Gastrocnemius medialis (tissue), 4 donors: ENCODE results near the gene SLC38A6. TPM values are rescaled to one million over a fixed set of nuclear protein-coding genes. Genes with fewer than 3 reads are reported as not detected.
A peak's percentile ranks its signal among the peaks of the same experiment; 100 is the strongest.

ENCODE experiments used
- ATAC-seq, 2 donors: fragments of 150-250 bp; one replicate each; pipeline ENCODE4 v1.9.1; 2016
- DNase-seq, 2 donors: peaks; one replicate each; pipeline ENCODE4 v3.0.0-alpha.2; 2019
- H3K27ac ChIP-seq, 4 donors: fragments of 200-600 bp; sonication (generic); 1 replicate in 1 of 4; 2 replicates in 3 of 4; pipeline ENCODE4 v1.5.1; 2016 to 2018; ENCODE audit warnings: mild to moderate bottlenecking in 2 of 4, moderate library complexity in 1 of 4
- H3K27me3 ChIP-seq, 3 donors: fragments of 200-600 bp; sonication (generic) in 2 of 3; 1 replicate in 1 of 3; 2 replicates in 2 of 3; pipeline versions ENCODE4 v1.5.1 to v1.6.0; 2016 to 2019; ENCODE audit warnings: mild to moderate bottlenecking in 1 of 3, moderate library complexity in 1 of 3
- H3K36me3 ChIP-seq, 2 donors: fragments of 200-600 bp; sonication (generic) in 1 of 2; one replicate each; pipeline ENCODE4 v1.5.1; 2017 to 2018
- H3K4me1 ChIP-seq, 2 donors: fragments of 200-600 bp; sonication (generic) in 1 of 2; one replicate each; pipeline ENCODE4 v1.5.1; 2016 to 2017; ENCODE audit warnings: mild to moderate bottlenecking in 2 of 2
- H3K4me3 ChIP-seq, 4 donors: fragments of 200-600 bp; sonication (generic) in 3 of 4; 1 replicate in 1 of 4; 2 replicates in 3 of 4; pipeline ENCODE4 v1.5.1; 2016 to 2019; ENCODE audit warnings: mild to moderate bottlenecking in 2 of 4
- H3K9me3 ChIP-seq, 3 donors: fragments of 200-600 bp; sonication (generic) in 2 of 3; 1 replicate in 1 of 3; 2 replicates in 2 of 3; pipeline ENCODE4 v1.5.1; 2016 to 2019
- POLR2A ChIP-seq, 2 donors: fragments of 450-650 bp; IDR thresholded peaks; one replicate each; pipeline ENCODE4 v1.6.1; 2017; ENCODE audit warnings: antibody characterized with exemption in 2 of 2, mild to moderate bottlenecking in 2 of 2, moderate library complexity in 2 of 2
- in situ Hi-C, 4 donors: fragments of 200-750 bp; cut with MboI; loops; one replicate each; pipeline versions ENCODE4 v1.15.0 to v1.8.0; 2017; ENCODE audit warnings: low sequenced_read_pairs in 4 of 4
- intact Hi-C: fragments of 100-400 bp; cut with DNase I; formaldehyde crosslinking; loops from one replicate; pipeline ENCODE4 v1.15.1; 2023; ENCODE audit warnings: low total_unique reads
- total RNA-seq, 4 donors: library from RNA; depleted of rRNA; stranded (reverse); fragments of >200 nt; gene quantifications; one replicate each; pipeline versions ENCODE4 v1.1.0 to v1.2.3, GENCODE V29; 2016
- TF ChIP-seq, protein P1 (sequence below), 5 experiments: fragments of 450-650 bp in 3 of 5; fragments of 200-600 bp in 2 of 5; sonication (generic) in 2 of 5; IDR thresholded peaks in 4 of 5; conservative IDR thresholded peaks in 1 of 5; 1 replicate in 4 of 5; 2 replicates in 1 of 5; pipeline ENCODE4 v1.5.1; 2016 to 2019; ENCODE audit warnings: antibody characterized with exemption in 5 of 5, mild to moderate bottlenecking in 3 of 5, moderate library complexity in 3 of 5

SLC38A6 gene
- total RNA-seq, 4 donors from 2014 or later: 4.0 to 22.6 (median 7.0) TPM

DNA sequence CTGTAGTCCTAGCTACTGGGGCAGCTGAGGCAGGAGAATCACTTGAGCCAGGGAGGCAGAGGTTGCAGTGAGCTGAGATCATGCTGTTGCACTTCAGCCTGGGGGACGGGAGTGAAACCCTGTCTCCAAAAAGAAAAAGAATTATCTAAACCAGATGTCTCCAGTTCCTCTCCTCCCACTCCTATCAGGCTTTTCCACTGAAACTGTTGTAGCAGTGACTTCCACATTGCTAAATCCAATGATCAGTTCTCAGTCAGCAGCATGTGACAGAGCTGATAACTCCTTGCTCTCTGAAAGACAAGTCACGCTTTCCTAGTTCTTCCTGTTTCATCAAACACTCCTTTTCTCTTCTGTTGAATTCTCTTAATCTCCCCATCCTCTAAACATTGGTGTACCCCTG lies 8.6 kb downstream of the SLC38A6 start:
- Histone ChIP-seq H3K27me3 (no peaks in the 10 kb centered on the region), H3K36me3 (peaks cover 0 to 71% of the 10 kb centered on the region in 2 donors), H3K4me1 (peaks cover 4 to 7% of the 10 kb centered on the region in 2 donors), H3K27ac (no peak overlapping the region), H3K9me3 (no peaks in the 10 kb centered on the region), H3K4me3 (no peak overlapping the region)
- ATAC-seq: no peak
- DNase-seq: no peak
- TF ChIP-seq POLR2A (IDR thresholded peaks at IDR 0.05): no peak
- TF ChIP-seq, protein P1, sequence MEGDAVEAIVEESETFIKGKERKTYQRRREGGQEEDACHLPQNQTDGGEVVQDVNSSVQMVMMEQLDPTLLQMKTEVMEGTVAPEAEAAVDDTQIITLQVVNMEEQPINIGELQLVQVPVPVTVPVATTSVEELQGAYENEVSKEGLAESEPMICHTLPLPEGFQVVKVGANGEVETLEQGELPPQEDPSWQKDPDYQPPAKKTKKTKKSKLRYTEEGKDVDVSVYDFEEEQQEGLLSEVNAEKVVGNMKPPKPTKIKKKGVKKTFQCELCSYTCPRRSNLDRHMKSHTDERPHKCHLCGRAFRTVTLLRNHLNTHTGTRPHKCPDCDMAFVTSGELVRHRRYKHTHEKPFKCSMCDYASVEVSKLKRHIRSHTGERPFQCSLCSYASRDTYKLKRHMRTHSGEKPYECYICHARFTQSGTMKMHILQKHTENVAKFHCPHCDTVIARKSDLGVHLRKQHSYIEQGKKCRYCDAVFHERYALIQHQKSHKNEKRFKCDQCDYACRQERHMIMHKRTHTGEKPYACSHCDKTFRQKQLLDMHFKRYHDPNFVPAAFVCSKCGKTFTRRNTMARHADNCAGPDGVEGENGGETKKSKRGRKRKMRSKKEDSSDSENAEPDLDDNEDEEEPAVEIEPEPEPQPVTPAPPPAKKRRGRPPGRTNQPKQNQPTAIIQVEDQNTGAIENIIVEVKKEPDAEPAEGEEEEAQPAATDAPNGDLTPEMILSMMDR (IDR thresholded peaks at IDR 0.05 in 4 of 5, conservative IDR thresholded peaks at IDR 0.05 in 1 of 5): no peak
- intact Hi-C loops (no loop called here), in situ Hi-C loops (loop anchor here in 1 of 4 donors (10.0 to 25.0 kb wide), 2 partner anchors 275 to 352 kb away; partner anchors contain the start of gene SIX1)

DNA sequence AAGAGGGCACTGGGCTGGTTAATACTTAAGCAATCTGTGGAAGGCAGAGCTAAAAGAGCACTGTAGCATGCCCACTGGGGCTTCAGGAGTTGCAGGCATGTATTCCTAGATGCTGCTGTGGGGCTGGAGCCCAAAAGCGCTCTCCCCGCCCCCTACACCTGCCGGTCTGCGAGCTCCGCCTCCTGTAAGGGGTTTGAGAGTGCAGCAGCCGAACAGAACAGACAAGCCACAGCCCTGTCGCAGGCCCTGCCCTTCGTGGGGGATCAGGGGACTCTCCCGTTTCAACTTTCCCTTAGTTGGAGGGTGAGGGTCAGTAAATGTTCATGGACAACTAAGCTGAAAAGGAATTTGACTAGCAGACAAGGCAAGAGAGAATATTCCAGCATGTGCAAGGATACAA lies 17.6 kb downstream of the SLC38A6 start:
- H3K36me3 ChIP-seq: peaks cover 0 to 17% of the 10 kb centered on the region in 2 donors
- no peak overlapping the region for H3K27ac ChIP-seq
- no peak for DNase-seq
- H3K4me3 ChIP-seq: no peak overlapping the region
- H3K27me3 ChIP-seq: no peaks in the 10 kb centered on the region
- ATAC-seq: no peak
- intact Hi-C loops (no loop called here), in situ Hi-C loops (loop anchor here in 1 of 4 donors (25.0 kb wide), 1 partner anchor 361 kb away; the partner anchor contains the start of gene SIX1)
- H3K4me1 ChIP-seq: no peaks in the 10 kb centered on the region
- no peaks in the 10 kb centered on the region for H3K9me3 ChIP-seq
- TF ChIP-seq, protein P1 (IDR thresholded peaks at IDR 0.05 in 4 of 5, conservative IDR thresholded peaks at IDR 0.05 in 1 of 5): no peak
- no peak for TF ChIP-seq POLR2A (IDR thresholded peaks at IDR 0.05)

DNA sequence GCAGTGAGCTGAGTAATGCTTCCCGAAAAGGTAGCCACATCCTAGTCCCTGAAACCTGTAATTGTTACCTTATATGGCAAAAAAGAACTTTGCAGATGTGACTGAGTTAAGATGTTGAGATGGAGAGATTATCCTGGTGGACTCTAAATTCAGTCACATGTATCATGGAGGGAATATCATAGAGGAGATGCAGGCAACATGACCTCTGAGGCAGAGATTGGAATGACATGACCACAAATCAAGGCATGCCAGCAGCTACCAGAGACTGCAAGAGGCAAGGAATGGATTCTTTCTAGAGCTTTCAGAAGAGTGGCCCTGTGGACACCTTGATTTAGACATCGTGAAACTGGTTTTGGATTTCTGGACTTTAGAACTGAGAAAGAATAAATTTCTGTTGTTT lies 18.5 kb downstream of the SLC38A6 start:
- Histone ChIP-seq H3K27me3 (no peaks in the 10 kb centered on the region), H3K4me3 (no peak overlapping the region), H3K9me3 (no peaks in the 10 kb centered on the region), H3K27ac (no peak overlapping the region), H3K4me1 (no peaks in the 10 kb centered on the region), H3K36me3 (peaks cover 0 to 11% of the 10 kb centered on the region in 2 donors)
- in situ Hi-C loops: loop anchor here in 1 of 4 donors (25.0 kb wide), 1 partner anchor 362 kb away; the partner anchor contains the start of gene SIX1
- DNase-seq (no peak), ATAC-seq (no peak)
- intact Hi-C loops: no loop called here
- no peak for TF ChIP-seq POLR2A (IDR thresholded peaks at IDR 0.05)
- TF ChIP-seq, protein P1 (IDR thresholded peaks at IDR 0.05 in 4 of 5, conservative IDR thresholded peaks at IDR 0.05 in 1 of 5): no peak

DNA sequence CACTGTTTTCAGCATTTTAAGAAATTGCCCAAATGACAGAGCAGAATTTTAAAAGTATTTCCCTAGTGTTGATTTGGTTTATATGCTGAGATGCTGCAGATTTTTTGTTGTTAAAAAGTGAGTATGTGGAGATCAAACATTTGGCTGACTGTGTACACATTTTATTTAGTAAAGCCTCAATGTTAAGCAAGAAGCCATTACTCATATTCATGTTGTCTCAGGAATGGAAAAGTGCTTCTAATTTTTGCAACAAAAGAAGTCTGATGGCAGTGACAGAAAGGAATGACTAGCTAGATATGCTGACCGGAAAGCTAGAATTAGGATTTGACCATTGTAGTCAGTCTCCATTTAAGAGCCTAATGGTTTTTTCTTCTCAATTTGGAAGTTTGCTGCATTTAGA lies 22.5 kb downstream of the SLC38A6 start:
- no peak overlapping the region for H3K4me3 ChIP-seq
- TF ChIP-seq, protein P1 (IDR thresholded peaks at IDR 0.05 in 4 of 5, conservative IDR thresholded peaks at IDR 0.05 in 1 of 5): no peak
- TF ChIP-seq POLR2A (IDR thresholded peaks at IDR 0.05): no peak
- intact Hi-C loops: no loop called here
- in situ Hi-C loops: no loop called here
- DNase-seq (no peak), ATAC-seq (no peak)
- H3K36me3 ChIP-seq: peaks cover 0 to 4% of the 10 kb centered on the region in 2 donors
- H3K4me1 ChIP-seq: no peaks in the 10 kb centered on the region
- H3K27me3 ChIP-seq: no peaks in the 10 kb centered on the region
- no peaks in the 10 kb centered on the region for H3K9me3 ChIP-seq
- H3K27ac ChIP-seq: no peak overlapping the region

DNA sequence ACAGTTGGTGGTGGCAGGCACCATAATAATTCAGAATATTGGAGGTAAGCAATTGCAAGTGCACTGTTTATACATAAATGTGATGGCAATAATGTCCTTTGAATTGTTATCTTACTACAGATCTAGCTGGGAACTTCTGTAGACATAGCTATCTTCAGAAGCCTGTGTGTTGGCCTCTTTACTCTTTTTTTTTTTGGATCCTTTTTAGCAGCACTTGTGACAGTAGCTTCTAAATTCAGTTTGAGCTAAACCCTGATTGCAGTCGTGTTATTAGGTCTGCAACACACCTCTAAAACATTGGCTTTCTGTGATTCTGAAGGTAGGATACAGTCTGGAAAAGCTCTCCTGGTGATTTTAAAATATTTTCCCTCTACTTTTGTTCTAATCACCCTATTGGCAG lies 38.5 kb downstream of the SLC38A6 start:
- no peak for TF ChIP-seq POLR2A (IDR thresholded peaks at IDR 0.05)
- TF ChIP-seq, protein P1 (IDR thresholded peaks at IDR 0.05 in 4 of 5, conservative IDR thresholded peaks at IDR 0.05 in 1 of 5): no peak
- Histone ChIP-seq H3K9me3 (no peaks in the 10 kb centered on the region), H3K4me1 (peaks cover 10 to 12% of the 10 kb centered on the region in 2 donors), H3K4me3 (no peak overlapping the region), H3K36me3 (no peaks in the 10 kb centered on the region), H3K27ac (peak overlapping the region; percentile 5 to 47 (median 23)), H3K27me3 (no peaks in the 10 kb centered on the region)
- intact Hi-C loops: no loop called here
- ATAC-seq: peak in 1 of 2 donors; percentile 33
- in situ Hi-C loops: no loop called here
- DNase-seq: no peak
